Measurements from ENCODE around the gene QSOX1. TPM values are rescaled to one million over a fixed set of nuclear protein-coding genes. Genes with fewer than 3 reads are reported as not detected.

QSOX1 gene
- total RNA-seq, 4 donors from 2014 or later, result 34.9 to 72.3 (median 51.5) TPM

DNA sequence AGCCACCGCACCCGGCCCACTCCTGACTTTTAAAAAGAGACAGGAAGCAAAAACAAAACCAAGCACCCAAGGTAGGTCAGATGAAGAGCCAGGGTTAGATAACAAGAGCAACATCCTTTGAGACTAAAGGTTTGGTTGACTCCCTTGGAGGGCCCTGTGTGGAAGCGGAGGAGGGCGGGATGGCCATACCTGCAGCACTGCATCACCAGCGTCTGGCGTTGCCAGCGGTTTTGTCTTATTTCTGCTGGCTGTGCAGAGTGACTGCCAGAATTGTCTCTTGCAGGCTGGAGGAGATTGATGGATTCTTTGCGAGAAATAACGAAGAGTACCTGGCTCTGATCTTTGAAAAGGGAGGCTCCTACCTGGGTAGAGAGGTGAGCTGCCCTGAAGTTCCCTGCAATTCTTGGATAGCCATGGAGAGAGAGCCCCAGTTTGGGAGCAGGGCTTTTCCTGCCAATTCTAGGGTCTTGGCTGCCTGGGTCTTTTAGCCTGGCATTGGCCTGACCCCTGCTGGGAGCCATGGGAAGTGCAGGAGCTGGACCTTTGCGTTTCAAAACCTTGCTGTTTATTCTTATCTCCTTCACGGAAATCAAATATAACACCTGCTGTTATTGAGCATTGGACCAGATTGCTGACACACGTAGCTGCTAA, 24.0 kb downstream of the QSOX1 start:
- no peaks in the 10 kb centered on the region for H3K27me3 ChIP-seq
- H3K4me1 ChIP-seq, result peaks cover 0 to 7% (median 0%) of the 10 kb centered on the region in 4 donors
- DNase-seq, result peak; percentile 36 to 83 (median 79)
- TF ChIP-seq, protein P1, sequence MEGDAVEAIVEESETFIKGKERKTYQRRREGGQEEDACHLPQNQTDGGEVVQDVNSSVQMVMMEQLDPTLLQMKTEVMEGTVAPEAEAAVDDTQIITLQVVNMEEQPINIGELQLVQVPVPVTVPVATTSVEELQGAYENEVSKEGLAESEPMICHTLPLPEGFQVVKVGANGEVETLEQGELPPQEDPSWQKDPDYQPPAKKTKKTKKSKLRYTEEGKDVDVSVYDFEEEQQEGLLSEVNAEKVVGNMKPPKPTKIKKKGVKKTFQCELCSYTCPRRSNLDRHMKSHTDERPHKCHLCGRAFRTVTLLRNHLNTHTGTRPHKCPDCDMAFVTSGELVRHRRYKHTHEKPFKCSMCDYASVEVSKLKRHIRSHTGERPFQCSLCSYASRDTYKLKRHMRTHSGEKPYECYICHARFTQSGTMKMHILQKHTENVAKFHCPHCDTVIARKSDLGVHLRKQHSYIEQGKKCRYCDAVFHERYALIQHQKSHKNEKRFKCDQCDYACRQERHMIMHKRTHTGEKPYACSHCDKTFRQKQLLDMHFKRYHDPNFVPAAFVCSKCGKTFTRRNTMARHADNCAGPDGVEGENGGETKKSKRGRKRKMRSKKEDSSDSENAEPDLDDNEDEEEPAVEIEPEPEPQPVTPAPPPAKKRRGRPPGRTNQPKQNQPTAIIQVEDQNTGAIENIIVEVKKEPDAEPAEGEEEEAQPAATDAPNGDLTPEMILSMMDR (IDR thresholded peaks at IDR 0.05), result peak; percentile 73 to 96 (median 90)
- TF ChIP-seq POLR2A (IDR thresholded peaks at IDR 0.05), result no peak
- H3K9me3 ChIP-seq, result no peaks in the 10 kb centered on the region
- no peak overlapping the region for H3K4me3 ChIP-seq
- H3K27ac ChIP-seq, result no peak overlapping the region
- peaks cover 0 to 28% (median 0%) of the 10 kb centered on the region in 3 donors for H3K36me3 ChIP-seq

GRCh38 chr1:180179162-180179957, 24.7 kb downstream of the QSOX1 start:
- Histone ChIP-seq H3K27ac (no peak overlapping the region), H3K36me3 (peaks cover 0 to 35% (median 0%) of the 10 kb centered on the region in 3 donors), H3K9me3 (no peaks in the 10 kb centered on the region), H3K4me1 (no peaks in the 10 kb centered on the region), H3K4me3 (no peak overlapping the region), H3K27me3 (no peaks in the 10 kb centered on the region)
- DNase-seq, result peak in 1 of 3 donors; percentile 20
- TF ChIP-seq, protein P1 (IDR thresholded peaks at IDR 0.05), result no peak
- TF ChIP-seq POLR2A (IDR thresholded peaks at IDR 0.05), result no peak

- no peak for TF ChIP-seq POLR2A (IDR thresholded peaks at IDR 0.05)
- TF ChIP-seq, protein P1 (IDR thresholded peaks at IDR 0.05), result peak in 2 of 6 experiments; percentile 6 to 8
- Histone ChIP-seq H3K9me3 (no peaks in the 10 kb centered on the region), H3K27ac (no peak overlapping the region), H3K27me3 (no peaks in the 10 kb centered on the region), H3K4me1 (no peaks in the 10 kb centered on the region), H3K4me3 (no peak overlapping the region), H3K36me3 (peaks cover 0 to 40% (median 0%) of the 10 kb centered on the region in 3 donors)
- DNase-seq, result peak in 2 of 3 donors; percentile 16 to 20
These were observed 26.4 kb downstream of the QSOX1 start for GRCh38 chr1:180181048-180181447.

GRCh38 chr1:180181996-180182642, 27.4 kb downstream of the QSOX1 start:
- peak in 1 of 3 donors; percentile 40 for DNase-seq
- H3K4me1 ChIP-seq, result no peaks in the 10 kb centered on the region
- TF ChIP-seq, protein P1 (IDR thresholded peaks at IDR 0.05), result no peak
- TF ChIP-seq POLR2A (IDR thresholded peaks at IDR 0.05), result no peak
- peaks cover 0 to 50% (median 0%) of the 10 kb centered on the region in 3 donors for H3K36me3 ChIP-seq
- no peak overlapping the region for H3K27ac ChIP-seq
- no peaks in the 10 kb centered on the region for H3K27me3 ChIP-seq
- H3K9me3 ChIP-seq, result no peaks in the 10 kb centered on the region
- H3K4me3 ChIP-seq, result no peak overlapping the region

DNA sequence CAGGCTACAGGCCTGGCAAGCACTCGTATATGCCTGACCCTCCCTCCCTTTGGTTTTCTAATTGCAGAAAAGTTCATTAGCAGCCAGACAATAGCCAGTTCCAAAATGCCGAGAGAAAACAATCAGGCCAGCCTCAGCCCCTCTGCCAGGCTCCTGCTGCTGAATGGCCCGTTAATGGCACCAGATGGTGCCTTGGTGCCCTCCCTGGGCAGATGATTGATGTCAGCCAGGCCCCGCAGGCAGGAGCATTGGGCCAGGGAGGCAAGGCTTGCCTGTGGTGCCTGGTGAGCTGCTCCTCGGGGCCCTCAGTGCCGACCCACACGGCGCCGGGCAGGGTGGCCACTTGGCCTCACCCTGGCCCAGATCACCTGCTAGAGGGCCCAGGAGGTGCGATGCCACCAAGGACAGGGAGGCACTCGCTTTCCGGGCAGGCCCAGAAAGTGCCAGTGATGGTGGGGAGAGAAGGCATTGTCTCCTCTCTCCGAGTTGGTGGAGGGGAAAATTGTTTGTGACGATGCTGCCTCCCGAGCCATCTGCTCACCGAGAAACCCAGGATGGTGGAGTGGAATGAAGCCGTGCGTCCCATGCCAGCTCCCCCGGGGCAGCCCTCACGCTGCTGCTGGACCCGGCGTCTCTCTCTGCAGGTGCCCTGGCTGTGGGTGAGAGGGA, 28.1 kb downstream of the QSOX1 start:
- no peaks in the 10 kb centered on the region for H3K27me3 ChIP-seq
- H3K27ac ChIP-seq, result no peak overlapping the region
- H3K4me1 ChIP-seq, result no peaks in the 10 kb centered on the region
- TF ChIP-seq, protein P1 (IDR thresholded peaks at IDR 0.05), result no peak
- no peak for TF ChIP-seq POLR2A (IDR thresholded peaks at IDR 0.05)
- peak in 1 of 3 donors; percentile 19 for DNase-seq
- H3K9me3 ChIP-seq, result no peaks in the 10 kb centered on the region
- H3K36me3 ChIP-seq, result peaks cover 0 to 50% (median 0%) of the 10 kb centered on the region in 3 donors
- no peak overlapping the region for H3K4me3 ChIP-seq

All from Peyer's patch (tissue), 4 donors.